Thyroid gland (tissue), 4 donors: ENCODE results near the gene HERC6. TPM values are rescaled to one million over a fixed set of nuclear protein-coding genes. Genes with fewer than 3 reads are reported as not detected.
A peak's percentile ranks its signal among the peaks of the same experiment; 100 is the strongest.
"Not testable (repeated sequence)": the region's sequence is repeated elsewhere in the genome, so short reads cannot be mapped to it uniquely, and the experiment has no call there.

Experiments used
- DNase-seq, 2 donors: peaks; one replicate each; pipeline ENCODE4 v3.0.0-alpha.2; 2019
- H3K27ac ChIP-seq, 3 donors: fragments of 200-600 bp; sonication (generic); 1 replicate in 2 of 3; 2 replicates in 1 of 3; pipeline ENCODE4 v1.5.1; 2016 to 2019; ENCODE audit warnings: mild to moderate bottlenecking in 1 of 3, moderate library complexity in 1 of 3
- H3K27me3 ChIP-seq: fragments of 200-600 bp; sonication (generic); one replicate; pipeline ENCODE4 v1.5.1; 2019
- H3K36me3 ChIP-seq, 2 donors: fragments of 200-600 bp; sonication (generic); one replicate each; pipeline ENCODE4 v1.5.1; 2016 to 2019
- H3K4me1 ChIP-seq, 2 donors: fragments of 200-600 bp; sonication (generic); one replicate each; pipeline ENCODE4 v1.5.1; 2017 to 2019
- H3K4me3 ChIP-seq, 3 donors: fragments of 200-600 bp; sonication (generic); replicated peaks in 1 of 3; 1 replicate in 2 of 3; 2 replicates in 1 of 3; pipeline ENCODE4 v1.5.1; 2016; ENCODE audit warnings: mild to moderate bottlenecking in 1 of 3
- H3K9me3 ChIP-seq: fragments of 200-600 bp; sonication (generic); one replicate; pipeline ENCODE4 v1.5.1; 2017
- CTCF ChIP-seq, 6 experiments: fragments of 200-600 bp in 3 of 6; fragments of 450-650 bp in 3 of 6; sonication (generic) in 3 of 6; IDR thresholded peaks; one replicate each; pipeline ENCODE4 v1.5.1; 2016 to 2019; ENCODE audit warnings: antibody characterized with exemption in 6 of 6, mild to moderate bottlenecking in 2 of 6, inconsistent platforms in 1 of 6, moderate library complexity in 1 of 6
- POLR2A ChIP-seq, 2 donors: fragments of 450-650 bp; IDR thresholded peaks; one replicate each; pipeline ENCODE4 v1.6.1; 2017; ENCODE audit warnings: antibody characterized with exemption in 2 of 2, mild to moderate bottlenecking in 2 of 2, moderate library complexity in 1 of 2
- WGBS, 2 donors: methylation state at CpG; one replicate each; pipeline ENCODE4 v1.1.5; 2017; 5-methylcytosine and 5-hydroxymethylcytosine counted together
- intact Hi-C: fragments of 100-400 bp; cut with DNase I; formaldehyde crosslinking; loops from one replicate; pipeline ENCODE4 v1.15.1; 2023
- total RNA-seq, 4 donors: library from RNA; depleted of rRNA; stranded (reverse); fragments of >200 nt; gene quantifications; one replicate each; pipeline ENCODE4 v1.2.3, GENCODE V29; 2016

HERC6 gene
- 10 to 100 TPM in 2 of 4 donors, 1 to 10 TPM in 2; 6.7 to 14.0 (median 9.6) TPM for total RNA-seq

GRCh38 chr4:88378691-88379559 lies at the start of gene HERC6:
HERC6 (plus strand) TSS chr4:88378852; CDS start chr4:88378922, 70 bp downstream.
- Histone ChIP-seq H3K27me3 (no peaks in the 10 kb centered on the region), H3K27ac (peak within 1 kb of the TSS; percentile 88 to 98 (median 89)), H3K4me1 (no peaks in the 10 kb centered on the region), H3K9me3 (no peaks in the 10 kb centered on the region), H3K36me3 (no peaks in the 10 kb centered on the region), H3K4me3 (peak within 1 kb of the TSS; percentile 80 to 99 (median 98))
- TF ChIP-seq CTCF (IDR thresholded peaks at IDR 0.05) (peak; percentile 62 to 85 (median 72)), POLR2A (IDR thresholded peaks at IDR 0.05) (peak in 1 of 2 donors; percentile 28)
- intact Hi-C loops = loop anchor here (5.0 kb wide), 2 partner anchors 78 to 138 kb away; partner anchors contain the start of gene HERC5
- DNase-seq = peak; percentile 76 to 82
- WGBS, 2 donors = 1 to 2% methylated on average over 16 to 52 of the region's 62 CpGs

GRCh38 chr4:88333741-88334405 lies 44.8 kb upstream of the HERC6 start:
- H3K9me3 ChIP-seq = no peaks in the 10 kb centered on the region
- no peaks in the 10 kb centered on the region for H3K27me3 ChIP-seq
- no peaks in the 10 kb centered on the region for H3K36me3 ChIP-seq
- H3K4me1 ChIP-seq = peaks cover 0 to 2% of the 10 kb centered on the region in 2 donors
- WGBS, 2 donors = 93 to 100% methylated on average over 1 of the region's 1 CpG
- H3K4me3 ChIP-seq = no peak overlapping the region
- no peak for DNase-seq
- H3K27ac ChIP-seq = no peak overlapping the region
- intact Hi-C loops = no loop called here
- TF ChIP-seq POLR2A (IDR thresholded peaks at IDR 0.05) (no peak), CTCF (IDR thresholded peaks at IDR 0.05) (no peak)

- H3K27ac ChIP-seq = no peak overlapping the region
- no peak overlapping the region for H3K4me3 ChIP-seq
- H3K9me3 ChIP-seq = no peaks in the 10 kb centered on the region
- TF ChIP-seq CTCF (IDR thresholded peaks at IDR 0.05) = no peak
- TF ChIP-seq POLR2A (IDR thresholded peaks at IDR 0.05) = no peak
- DNase-seq = no peak
- H3K4me1 ChIP-seq = peaks cover 0 to 2% of the 10 kb centered on the region in 2 donors
- WGBS, 2 donors = 74% methylated on average over 11 of the region's 11 CpGs
- H3K36me3 ChIP-seq = no peaks in the 10 kb centered on the region
- H3K27me3 ChIP-seq = no peaks in the 10 kb centered on the region
- intact Hi-C loops = no loop called here
Measured at GRCh38 chr4:88335092-88335665, 43.5 kb upstream of the HERC6 start.

GRCh38 chr4:88341227-88342192 lies 37.1 kb upstream of the HERC6 start:
- DNase-seq = peak; percentile 42 to 44
- no peaks in the 10 kb centered on the region for H3K36me3 ChIP-seq
- intact Hi-C loops = no loop called here
- peaks cover 4% of the 10 kb centered on the region in 2 donors for H3K4me1 ChIP-seq
- H3K27ac ChIP-seq = peak overlapping the region in 1 of 3 donors; percentile 35
- H3K9me3 ChIP-seq = no peaks in the 10 kb centered on the region
- H3K4me3 ChIP-seq = no peak overlapping the region
- TF ChIP-seq POLR2A (IDR thresholded peaks at IDR 0.05) (no peak), CTCF (IDR thresholded peaks at IDR 0.05) (no peak)
- WGBS, 2 donors = 54 to 60% methylated on average over 8 of the region's 8 CpGs
- H3K27me3 ChIP-seq = no peaks in the 10 kb centered on the region

- H3K9me3 ChIP-seq, H3K36me3 ChIP-seq, DNase-seq, intact Hi-C loops, H3K27ac ChIP-seq, H3K4me1 ChIP-seq, H3K27me3 ChIP-seq, H3K4me3 ChIP-seq: not testable (repeated sequence)
- WGBS, 2 donors = 92 to 95% methylated on average over 3 of the region's 3 CpGs
Measured at GRCh38 chr4:88346902-88347301, 31.8 kb upstream of the HERC6 start.

GRCh38 chr4:88348761-88349160 lies 29.9 kb upstream of the HERC6 start:
- 86% methylated on average over 7 of the region's 7 CpGs for WGBS, 2 donors
- H3K4me3 ChIP-seq, DNase-seq, H3K36me3 ChIP-seq, H3K4me1 ChIP-seq, H3K27me3 ChIP-seq, intact Hi-C loops, H3K9me3 ChIP-seq, H3K27ac ChIP-seq: not testable (repeated sequence)
